ENCODE results near the gene RAP1GAP2.
"Not testable (repeated sequence)": the region's sequence is repeated elsewhere in the genome, so short reads cannot be mapped to it uniquely, and the experiment has no call there.

RAP1GAP2 gene

GRCh38 chr17:2814049-2814448 is 17.8 kb downstream of the RAP1GAP2 start:
- DNase-seq (ENCODE audit: insufficient read length, low spot score) (no peak), FAIRE-seq (no peak)

- FAIRE-seq (no peak), DNase-seq (ENCODE audit: insufficient read length, low spot score) (no peak)
Measured at GRCh38 chr17:2814481-2815341, 18.5 kb downstream of the RAP1GAP2 start.

- no peak for DNase-seq (ENCODE audit: insufficient read length, low spot score)
- peak; percentile 23 for FAIRE-seq
Measured at GRCh38 chr17:2815781-2816185, 19.5 kb downstream of the RAP1GAP2 start.

GRCh38 chr17:2816688-2817087 is 20.4 kb downstream of the RAP1GAP2 start:
- no peak for DNase-seq (ENCODE audit: insufficient read length, low spot score)

GRCh38 chr17:2819294-2819693 is 23.1 kb downstream of the RAP1GAP2 start:
- DNase-seq (ENCODE audit: insufficient read length, low spot score); FAIRE-seq: not testable (repeated sequence)

More at GRCh38 chr17:2816688-2817087, 20.4 kb downstream of the RAP1GAP2 start:
- FAIRE-seq: no peak

GRCh38 chr17:2819921-2820501 is 23.8 kb downstream of the RAP1GAP2 start:
- DNase-seq (ENCODE audit: insufficient read length, low spot score) (no peak), FAIRE-seq (no peak)

GRCh38 chr17:2821868-2822267 is 25.6 kb downstream of the RAP1GAP2 start:
- FAIRE-seq (peak; percentile 26), DNase-seq (ENCODE audit: insufficient read length, low spot score) (no peak)

- no peak for FAIRE-seq
- no peak for DNase-seq (ENCODE audit: insufficient read length, low spot score)
Measured at GRCh38 chr17:2822358-2822757, 26.1 kb downstream of the RAP1GAP2 start.

GRCh38 chr17:2825253-2825970 is 29.2 kb downstream of the RAP1GAP2 start:
- DNase-seq (ENCODE audit: insufficient read length, low spot score) (no peak), FAIRE-seq (no peak)

- peak; percentile 90 for FAIRE-seq
- DNase-seq (ENCODE audit: insufficient read length, low spot score): peak; percentile 90
Measured at GRCh38 chr17:2828397-2829038, 32.3 kb downstream of the RAP1GAP2 start.

- no peak for FAIRE-seq
- no peak for DNase-seq (ENCODE audit: insufficient read length, low spot score)
Measured at GRCh38 chr17:2830678-2831077, 34.4 kb downstream of the RAP1GAP2 start.

- DNase-seq (ENCODE audit: insufficient read length, low spot score): no peak
- FAIRE-seq: no peak
Measured at GRCh38 chr17:2835780-2836179, 39.5 kb downstream of the RAP1GAP2 start.

- FAIRE-seq: no peak
Measured at GRCh38 chr17:2837147-2837561, 40.9 kb downstream of the RAP1GAP2 start.

GRCh38 chr17:2841606-2842005 is 45.4 kb downstream of the RAP1GAP2 start:
- no peak for FAIRE-seq
- DNase-seq (ENCODE audit: insufficient read length, low spot score): no peak

More at GRCh38 chr17:2837147-2837561, 40.9 kb downstream of the RAP1GAP2 start:
- DNase-seq (ENCODE audit: insufficient read length, low spot score): no peak

GRCh38 chr17:2842464-2842863 is 46.2 kb downstream of the RAP1GAP2 start:
- FAIRE-seq (no peak), DNase-seq (ENCODE audit: insufficient read length, low spot score) (no peak)

- FAIRE-seq (peak; percentile 20), DNase-seq (ENCODE audit: insufficient read length, low spot score) (no peak)
Measured at GRCh38 chr17:2844416-2844815, 48.2 kb downstream of the RAP1GAP2 start.

- DNase-seq (ENCODE audit: insufficient read length, low spot score) (no peak), FAIRE-seq (no peak)
Measured at GRCh38 chr17:2847381-2848333, 51.4 kb downstream of the RAP1GAP2 start.

- DNase-seq (ENCODE audit: insufficient read length, low spot score) (no peak), FAIRE-seq (no peak)
Measured at GRCh38 chr17:2849327-2849670, 53.1 kb downstream of the RAP1GAP2 start.

GRCh38 chr17:2850991-2851390 is 54.8 kb downstream of the RAP1GAP2 start:
- DNase-seq (ENCODE audit: insufficient read length, low spot score): no peak
- FAIRE-seq: no peak

GRCh38 chr17:2851615-2852014 is 55.4 kb downstream of the RAP1GAP2 start:
- FAIRE-seq: no peak
- DNase-seq (ENCODE audit: insufficient read length, low spot score): no peak

All from HTR-8/SVneo (cell line).